ENCODE measurements around the gene EFHD1.
"Not testable (repeated sequence)": the region's sequence is repeated elsewhere in the genome, so short reads cannot be mapped to it uniquely, and the experiment has no call there.

Gene EFHD1

DNA sequence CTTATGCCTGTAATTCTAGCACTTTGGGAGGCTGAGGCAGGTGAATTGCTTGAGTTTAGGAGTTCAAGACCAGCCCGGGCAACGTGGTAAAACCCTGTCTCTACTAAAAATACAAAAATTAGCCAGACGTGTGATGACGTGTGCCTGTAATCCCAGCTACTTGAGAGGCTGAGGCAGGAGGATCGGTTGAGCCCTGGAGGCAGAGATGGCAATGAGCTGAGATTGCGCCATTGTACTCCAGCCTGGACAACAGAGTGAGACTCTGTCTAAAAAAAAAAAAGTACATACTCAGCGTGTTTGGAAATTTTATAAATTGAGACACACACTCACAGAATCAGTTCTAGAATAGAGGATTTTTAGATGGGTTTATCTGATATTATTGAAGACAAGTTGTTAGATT lies 46.6 kb downstream of the EFHD1 start:
- no peak for DNase-seq (ENCODE audit: low spot score)

DNA sequence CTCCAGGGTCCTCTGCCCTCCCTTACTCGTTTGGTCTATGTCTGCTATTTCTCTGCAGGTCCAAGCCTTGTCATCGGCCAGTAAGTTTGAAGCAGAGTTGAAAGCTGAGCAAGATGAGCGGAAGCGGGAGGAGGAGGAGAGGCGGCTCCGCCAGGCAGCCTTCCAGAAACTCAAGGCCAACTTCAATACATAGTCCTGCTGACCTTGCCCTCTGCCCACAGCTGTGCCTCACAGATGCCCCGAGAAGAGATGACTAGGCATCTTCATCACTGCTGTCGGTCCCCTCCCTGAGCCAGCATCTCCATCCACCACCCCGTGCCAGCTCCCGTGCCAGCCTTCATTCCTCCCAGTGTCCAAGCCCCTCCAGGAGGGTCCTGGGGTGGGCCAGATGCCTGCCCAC lies 48.1 kb downstream of the EFHD1 start:
- TF ChIP-seq, protein P1, sequence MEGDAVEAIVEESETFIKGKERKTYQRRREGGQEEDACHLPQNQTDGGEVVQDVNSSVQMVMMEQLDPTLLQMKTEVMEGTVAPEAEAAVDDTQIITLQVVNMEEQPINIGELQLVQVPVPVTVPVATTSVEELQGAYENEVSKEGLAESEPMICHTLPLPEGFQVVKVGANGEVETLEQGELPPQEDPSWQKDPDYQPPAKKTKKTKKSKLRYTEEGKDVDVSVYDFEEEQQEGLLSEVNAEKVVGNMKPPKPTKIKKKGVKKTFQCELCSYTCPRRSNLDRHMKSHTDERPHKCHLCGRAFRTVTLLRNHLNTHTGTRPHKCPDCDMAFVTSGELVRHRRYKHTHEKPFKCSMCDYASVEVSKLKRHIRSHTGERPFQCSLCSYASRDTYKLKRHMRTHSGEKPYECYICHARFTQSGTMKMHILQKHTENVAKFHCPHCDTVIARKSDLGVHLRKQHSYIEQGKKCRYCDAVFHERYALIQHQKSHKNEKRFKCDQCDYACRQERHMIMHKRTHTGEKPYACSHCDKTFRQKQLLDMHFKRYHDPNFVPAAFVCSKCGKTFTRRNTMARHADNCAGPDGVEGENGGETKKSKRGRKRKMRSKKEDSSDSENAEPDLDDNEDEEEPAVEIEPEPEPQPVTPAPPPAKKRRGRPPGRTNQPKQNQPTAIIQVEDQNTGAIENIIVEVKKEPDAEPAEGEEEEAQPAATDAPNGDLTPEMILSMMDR (IDR thresholded peaks at IDR 0.05): no peak

More for the DNA sequence above, 46.6 kb downstream of the EFHD1 start:
- TF ChIP-seq, protein P1 (IDR thresholded peaks at IDR 0.05): no peak
- no peak overlapping the region for H3K27ac ChIP-seq
- no peak overlapping the region for H3K4me3 ChIP-seq

DNA sequence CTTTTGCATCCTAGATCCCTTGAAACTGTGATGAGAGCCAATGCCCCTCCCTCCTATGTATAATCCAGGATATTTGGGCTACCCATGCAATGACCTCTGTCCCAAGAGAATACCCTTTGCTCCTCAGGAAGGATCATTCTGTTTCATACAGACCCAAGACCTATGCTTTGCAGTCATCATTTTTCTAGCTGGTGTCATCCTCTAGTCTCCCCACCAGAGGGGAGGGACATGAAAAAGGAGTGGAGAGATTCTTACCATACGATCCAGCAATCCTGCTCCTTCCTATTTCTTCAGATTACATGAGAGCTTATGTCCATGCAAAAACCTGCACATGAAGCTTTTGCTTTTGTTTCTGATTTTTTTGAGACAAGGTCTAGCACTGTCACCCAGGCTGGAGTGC lies 50.0 kb downstream of the EFHD1 start:
- DNase-seq (ENCODE audit: low spot score): no peak
- TF ChIP-seq, protein P1 (IDR thresholded peaks at IDR 0.05): no peak
- no peak overlapping the region for H3K4me3 ChIP-seq
- no peak overlapping the region for H3K27ac ChIP-seq

More for the DNA sequence above, 48.1 kb downstream of the EFHD1 start:
- Histone ChIP-seq H3K4me3 (no peak overlapping the region), H3K27ac (no peak overlapping the region)
- DNase-seq (ENCODE audit: low spot score): no peak

DNA sequence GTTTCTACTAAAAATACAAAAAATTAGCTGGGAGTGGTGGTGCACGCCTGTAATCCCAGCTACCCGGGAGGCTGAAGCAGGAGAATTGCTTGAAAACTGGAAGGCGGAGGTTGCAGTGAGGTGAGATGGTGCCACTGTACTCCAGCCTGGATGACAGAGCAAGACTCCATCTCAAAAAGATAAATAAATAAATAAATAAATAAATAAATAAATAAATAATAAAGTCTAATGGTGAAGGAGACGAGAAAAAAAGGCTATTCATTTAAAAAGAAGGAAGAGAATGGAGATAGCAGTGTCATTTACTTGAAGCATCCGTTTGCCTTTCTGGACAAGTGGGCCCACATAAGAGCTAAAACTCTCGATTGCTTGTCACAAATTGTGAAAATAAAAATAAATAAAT lies 52.0 kb downstream of the EFHD1 start:
- DNase-seq (ENCODE audit: low spot score); H3K27ac ChIP-seq; H3K4me3 ChIP-seq: not testable (repeated sequence)

DNA sequence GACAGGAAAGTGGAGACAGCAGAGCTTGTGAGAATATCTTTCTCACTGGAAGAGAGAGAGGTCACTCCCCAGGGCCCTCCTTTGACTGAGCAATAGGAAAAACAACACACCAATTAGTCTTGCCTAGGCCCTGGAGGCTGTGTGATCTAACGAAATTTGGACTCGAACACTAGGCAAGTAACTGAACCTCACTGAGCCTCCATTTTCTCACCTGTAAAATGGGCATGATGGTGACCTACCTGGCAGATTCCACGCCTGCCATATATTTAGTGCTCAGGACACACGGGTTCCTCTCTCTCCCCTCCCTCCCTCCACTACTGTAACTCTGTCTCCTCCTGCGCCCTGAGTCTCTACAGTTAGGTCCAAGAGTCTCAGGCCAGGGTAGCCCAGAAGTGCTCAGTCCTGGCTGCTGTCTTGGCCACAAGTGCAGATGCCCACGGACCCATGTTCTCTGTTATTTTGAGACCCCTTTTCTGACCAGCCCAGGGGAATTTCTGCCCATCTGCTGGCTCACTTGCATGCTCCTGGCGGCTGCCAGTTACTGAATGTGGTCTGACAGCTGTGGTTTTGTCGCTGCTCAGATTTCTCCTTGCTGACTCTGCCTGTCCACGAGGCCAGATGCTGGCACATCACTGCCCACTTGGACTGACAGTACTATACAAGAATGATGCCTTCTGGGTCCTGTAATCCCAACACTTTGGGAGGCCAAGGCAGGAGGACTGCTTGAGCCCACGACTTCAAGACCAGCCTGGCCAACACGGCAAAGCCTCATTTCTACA lies 54.2 kb downstream of the EFHD1 start:
- TF ChIP-seq, protein P1 (IDR thresholded peaks at IDR 0.05): no peak
- no peak overlapping the region for H3K27ac ChIP-seq
- no peak for DNase-seq (ENCODE audit: low spot score)
- H3K4me3 ChIP-seq: no peak overlapping the region

DNA sequence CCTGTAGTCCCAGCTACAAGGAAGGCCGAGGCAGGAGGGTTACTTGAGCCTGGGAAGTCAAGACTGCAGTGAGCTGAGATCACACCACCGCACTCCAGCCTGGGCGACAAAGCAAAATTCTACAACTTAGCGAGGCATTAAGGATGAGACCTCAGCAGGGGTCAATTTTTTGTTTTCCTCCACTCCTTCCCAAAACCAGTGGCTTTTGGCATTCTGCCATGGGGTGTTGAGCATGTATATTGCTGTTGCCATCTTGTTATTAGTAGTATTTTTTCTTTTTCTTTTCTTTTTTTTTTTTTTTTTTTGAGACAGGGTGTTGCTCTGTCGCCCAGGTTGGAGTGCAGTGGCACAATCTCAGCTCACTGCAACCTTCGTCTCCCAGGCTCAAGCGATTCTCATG lies 54.8 kb downstream of the EFHD1 start:
- Histone ChIP-seq H3K27ac (no peak overlapping the region), H3K4me3 (no peak overlapping the region)
- DNase-seq (ENCODE audit: low spot score): no peak
- TF ChIP-seq, protein P1 (IDR thresholded peaks at IDR 0.05): no peak

DNA sequence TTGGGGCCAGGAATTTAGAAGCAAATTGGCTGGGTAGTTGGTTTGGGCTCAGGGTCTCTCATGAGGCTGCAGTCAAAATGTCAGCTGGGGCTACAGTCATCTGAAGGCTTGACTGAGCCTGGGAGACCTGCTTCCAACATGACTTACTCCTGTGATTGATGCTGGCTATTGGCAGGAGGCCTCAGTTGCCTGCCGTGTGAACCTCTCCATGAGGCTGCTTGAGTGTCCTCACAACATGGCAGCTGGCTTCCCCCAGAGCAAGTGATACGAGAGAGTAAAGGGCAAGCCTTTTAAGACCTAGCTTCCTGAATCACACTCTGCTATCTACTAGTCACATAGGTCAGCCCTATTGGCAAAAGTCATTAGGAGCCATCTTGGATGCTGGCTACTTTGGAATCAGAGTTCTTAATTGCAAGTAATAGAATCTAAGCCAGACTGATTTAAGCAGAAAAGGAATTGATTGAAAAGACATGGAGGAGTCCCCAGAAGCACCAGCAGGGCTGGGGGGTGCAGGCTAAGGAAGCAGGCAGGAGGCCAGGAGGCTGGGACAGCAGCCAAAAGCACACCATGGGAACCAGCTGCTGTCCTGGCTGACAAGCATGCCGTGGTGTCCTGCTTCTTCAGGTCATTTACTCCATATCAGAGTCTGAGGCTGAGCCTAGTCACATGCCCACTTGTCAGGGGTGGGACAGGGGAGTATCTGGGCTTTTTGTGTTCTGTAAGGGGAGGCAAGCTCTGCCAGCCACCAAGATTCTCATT lies 55.9 kb downstream of the EFHD1 start:
- no peak for DNase-seq (ENCODE audit: low spot score)
- TF ChIP-seq, protein P1 (IDR thresholded peaks at IDR 0.05): no peak

DNA sequence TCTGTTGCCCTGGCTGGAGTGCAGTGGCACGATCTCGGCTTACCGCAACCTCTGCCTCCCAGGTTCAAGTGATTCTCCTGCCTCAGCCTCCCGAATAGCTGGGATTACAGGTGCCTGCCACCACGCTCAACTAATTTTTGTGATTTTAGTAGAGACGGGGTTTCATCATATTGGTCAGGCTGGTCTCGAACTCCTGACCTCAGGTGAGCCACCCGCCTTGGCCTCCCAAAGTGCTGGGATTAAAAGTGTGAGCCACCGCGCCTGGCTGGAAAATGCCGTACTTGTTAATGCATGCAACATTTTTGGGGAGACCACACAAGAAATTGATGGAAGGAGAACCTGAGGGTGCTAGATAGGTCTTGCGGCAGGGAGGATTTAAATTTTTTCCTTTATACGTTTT lies 57.7 kb downstream of the EFHD1 start:
- DNase-seq (ENCODE audit: low spot score); H3K4me3 ChIP-seq: not testable (repeated sequence)

More for the DNA sequence above, 55.9 kb downstream of the EFHD1 start:
- Histone ChIP-seq H3K27ac (no peak overlapping the region), H3K4me3 (no peak overlapping the region)

More for the DNA sequence above, 57.7 kb downstream of the EFHD1 start:
- H3K27ac ChIP-seq: not testable (repeated sequence)

Data from coronary artery (tissue), 2 donors.